SKM-1 (cell line): ENCODE measurements around the gene EPS15.

Experiments
- DNase-seq: peaks from one replicate; lab custom pipeline; 2025; ENCODE audit not compliant: unreplicated experiment; lab: John Stamatoyannopoulos, UW

The EPS15 gene

DNA sequence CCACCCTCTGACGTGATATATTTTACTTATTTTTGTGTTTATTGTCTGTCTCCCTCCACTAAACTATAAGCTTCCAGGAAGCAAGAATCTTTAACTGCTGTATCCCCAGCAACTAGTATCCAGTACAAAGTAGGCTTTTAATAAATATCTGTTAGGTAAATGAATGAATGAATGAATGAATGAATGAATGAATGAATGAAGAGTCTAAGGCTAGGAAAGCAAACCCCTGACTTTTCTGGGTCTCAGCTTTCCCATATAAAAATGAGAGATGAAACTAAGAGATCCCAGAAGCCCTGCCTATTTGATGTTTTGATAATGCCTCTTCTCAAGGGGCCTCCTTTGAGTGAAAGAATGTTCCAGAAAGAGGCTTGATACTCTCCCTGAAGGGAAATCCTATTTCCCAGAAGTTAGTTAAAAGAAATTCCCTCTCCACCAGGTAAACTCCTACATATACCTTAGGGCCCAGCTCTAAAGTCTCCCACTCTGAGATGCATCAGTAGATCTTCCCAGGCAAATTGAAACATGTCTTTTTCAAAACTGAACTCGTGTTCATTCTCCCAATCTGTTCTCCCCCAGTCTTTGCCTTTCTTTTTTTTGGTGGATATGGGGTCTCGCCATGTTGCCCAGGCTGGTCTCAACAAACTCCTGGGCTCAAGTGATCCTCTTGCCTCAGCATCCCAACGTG lies 196.5 kb downstream of the EPS15 start:
- no peak for DNase-seq

DNA sequence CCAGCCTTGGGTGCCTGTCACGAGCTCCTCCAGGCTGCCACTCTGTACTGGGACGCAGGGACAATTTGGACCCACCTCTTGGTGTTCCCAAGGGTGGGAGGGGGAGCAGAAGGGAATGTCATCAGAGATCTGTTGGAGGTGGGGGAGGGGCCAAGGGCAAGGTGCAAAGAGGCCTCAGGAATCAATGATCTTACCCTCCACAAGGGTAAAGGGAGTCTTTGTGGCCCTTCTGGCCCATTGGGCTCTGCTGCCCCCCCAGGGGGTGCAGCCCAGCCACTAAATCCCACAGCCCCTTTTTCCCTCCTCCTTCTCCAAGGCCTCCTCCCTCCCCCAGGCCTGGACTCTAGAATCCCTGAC lies 197.2 kb downstream of the EPS15 start:
- no peak for DNase-seq

DNA sequence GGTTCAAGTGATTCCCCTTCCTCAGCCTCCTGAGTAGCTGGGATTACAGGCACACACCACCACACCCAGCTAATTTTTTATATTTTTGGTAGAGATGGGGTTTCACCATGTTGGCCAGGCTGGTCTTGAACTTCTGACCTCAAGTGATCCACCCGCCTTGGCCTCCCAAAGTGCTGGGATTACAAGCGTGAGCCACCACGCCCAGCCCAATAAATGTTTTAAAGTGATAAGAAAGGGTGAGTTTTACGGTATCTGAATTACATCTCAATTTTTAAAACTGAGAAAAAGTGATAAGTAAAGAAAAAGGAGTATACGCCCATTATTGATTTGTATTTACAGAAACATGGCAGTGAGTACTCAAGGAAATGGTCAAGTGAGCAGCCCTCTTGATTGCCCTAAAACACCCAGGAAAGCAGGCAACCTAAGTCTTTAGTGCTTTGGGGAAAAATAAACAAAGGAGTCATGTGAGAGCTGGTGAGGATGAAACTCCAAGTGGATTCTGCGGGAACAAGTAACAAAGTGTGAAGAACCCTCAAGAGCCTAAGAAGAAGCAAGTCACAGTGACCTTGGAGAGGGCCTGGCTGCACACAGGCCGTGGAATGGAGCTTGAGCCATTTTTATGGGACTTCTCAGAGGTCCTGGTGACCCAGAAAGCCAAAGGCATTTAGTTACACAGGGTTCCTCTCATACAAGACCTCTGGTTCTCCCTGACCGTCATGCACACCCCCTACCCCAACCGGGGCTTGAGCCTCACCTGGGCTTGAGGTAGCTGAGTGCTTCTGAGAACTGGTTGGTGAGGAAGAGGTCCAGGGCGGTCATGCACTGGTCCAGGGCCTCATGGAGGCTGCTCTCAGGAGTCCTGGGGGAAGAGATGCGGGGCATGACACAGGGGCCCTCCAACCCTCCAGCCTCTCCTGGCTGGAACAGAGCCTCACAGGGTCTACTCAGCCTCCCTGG lies 197.8 kb downstream of the EPS15 start:
- DNase-seq, result no peak

- DNase-seq, result no peak
Observed at GRCh38 chr1:51317798-51318197, 201.3 kb downstream of the EPS15 start.

- DNase-seq, result no peak
Observed at GRCh38 chr1:51316846-51317120, 202.3 kb downstream of the EPS15 start.

DNA sequence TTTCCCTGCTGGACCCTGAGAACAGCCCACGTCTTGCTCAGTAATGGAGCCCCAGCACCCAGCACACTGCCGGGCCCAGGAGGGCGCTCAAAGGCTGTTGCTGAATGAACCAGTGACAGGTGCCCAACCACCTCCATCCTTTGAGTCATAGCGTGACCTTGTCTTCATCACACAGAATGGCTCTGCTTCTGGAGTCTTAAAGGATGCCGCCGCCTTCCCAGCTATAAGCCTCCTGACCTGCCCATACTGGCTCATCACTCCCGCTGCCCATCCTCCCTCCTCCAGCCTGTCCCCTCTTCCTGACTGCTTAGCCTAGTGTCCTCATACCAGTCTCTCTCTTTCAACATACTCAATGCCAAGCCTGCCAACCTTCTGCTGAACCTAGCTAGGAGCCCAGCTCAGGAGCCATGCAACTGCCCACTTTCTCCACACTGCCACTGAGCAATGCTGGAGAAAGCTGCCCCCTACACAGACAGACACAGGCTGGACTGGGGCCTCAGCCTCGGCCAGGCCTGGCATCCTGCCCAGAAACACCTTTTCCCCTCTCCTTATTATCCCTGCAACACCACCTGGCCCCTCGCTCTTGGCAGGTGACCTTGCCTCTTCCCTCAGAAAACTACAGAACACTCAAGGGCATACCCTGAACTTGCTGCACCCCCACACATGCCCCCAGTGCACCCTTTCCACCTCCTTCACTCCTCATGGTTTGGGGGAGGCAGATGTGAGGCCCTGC lies 202.8 kb downstream of the EPS15 start:
- no peak for DNase-seq

DNA sequence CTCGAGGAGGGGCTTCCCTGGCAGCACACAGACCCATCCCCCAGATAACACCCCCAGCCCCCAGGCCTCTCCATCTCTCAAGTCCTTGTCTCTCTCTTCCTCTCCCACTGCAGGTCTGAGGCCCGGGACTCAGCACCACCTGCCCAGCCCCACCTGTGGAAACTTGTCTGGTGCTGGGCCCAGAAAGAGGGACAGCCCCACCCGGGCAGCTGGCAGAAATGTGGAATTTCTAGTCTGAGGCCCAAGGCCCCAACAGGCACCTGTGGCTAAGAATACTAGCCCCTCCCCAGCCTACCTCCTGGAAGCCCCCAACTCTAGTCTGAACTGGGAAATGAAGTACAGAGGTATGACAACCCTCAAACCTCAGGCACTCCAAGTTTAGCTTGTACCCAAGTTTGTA lies 204.1 kb downstream of the EPS15 start:
- no peak for DNase-seq

DNA sequence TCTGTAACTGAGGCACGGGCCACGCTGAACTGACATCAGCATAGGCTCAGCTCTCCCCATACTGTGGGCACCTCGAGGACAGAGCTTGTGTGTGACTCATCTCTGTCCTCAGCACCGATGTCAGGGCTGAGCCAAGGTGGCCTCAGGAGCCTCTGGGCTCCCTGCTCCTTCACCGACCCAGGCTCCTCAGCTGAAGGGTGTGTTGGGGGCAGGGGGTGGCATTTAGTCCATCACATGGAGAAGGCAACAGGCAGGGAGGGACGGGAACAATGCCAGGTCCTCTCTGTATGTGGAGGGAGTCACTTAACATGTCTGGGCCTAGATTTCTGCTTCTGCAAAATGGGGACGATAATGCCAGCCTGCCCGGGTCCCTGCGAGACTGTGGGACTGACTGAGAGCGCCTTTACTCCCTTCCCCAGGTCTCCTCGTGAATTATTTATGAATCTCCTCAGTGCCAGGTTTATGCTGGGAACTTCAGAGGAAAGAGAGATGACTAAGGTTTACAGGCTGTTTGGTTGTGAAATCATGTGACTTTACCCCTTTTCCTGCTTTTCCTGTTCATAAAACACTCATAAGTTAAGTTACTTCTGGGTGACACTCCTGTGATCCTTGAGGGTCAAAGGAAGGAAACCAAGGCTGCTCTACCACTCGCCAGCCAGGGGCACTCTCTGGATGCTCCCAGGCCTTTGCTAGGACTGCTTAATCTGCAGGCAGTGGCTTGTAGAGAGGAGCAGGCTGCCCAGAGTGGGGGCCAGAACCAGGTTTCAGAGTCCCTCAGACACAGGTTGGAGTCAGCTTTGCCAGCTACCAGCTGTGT lies 204.9 kb downstream of the EPS15 start:
- DNase-seq, result no peak

DNA sequence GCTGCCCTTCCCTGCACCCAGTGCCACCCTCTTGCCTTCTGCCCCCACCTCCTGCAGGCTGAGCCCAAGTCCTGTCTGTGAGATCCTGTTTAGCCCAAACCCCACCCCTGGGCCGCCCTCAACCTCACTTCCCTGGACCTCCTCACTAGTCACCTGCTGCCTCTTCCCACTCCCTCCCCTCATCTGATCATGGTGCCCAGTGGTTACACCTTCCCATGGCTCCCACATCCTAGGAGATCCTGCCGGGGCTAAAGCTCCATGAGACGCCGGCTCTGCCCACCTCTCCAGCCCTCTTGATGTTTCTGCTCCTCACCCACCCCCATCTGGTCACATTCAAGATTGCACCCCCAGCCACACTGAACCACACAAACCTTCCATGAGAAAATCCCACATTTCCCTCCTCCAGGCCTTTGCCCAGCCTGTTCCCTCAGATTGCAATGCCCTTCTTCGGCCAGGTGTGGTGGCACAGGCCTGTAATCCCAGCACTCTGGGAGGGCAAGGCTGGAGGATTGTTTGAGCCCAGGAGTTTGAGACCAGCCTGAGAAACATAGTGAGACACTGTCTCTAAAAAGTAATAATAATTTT lies 205.7 kb downstream of the EPS15 start:
- DNase-seq, result no peak

DNA sequence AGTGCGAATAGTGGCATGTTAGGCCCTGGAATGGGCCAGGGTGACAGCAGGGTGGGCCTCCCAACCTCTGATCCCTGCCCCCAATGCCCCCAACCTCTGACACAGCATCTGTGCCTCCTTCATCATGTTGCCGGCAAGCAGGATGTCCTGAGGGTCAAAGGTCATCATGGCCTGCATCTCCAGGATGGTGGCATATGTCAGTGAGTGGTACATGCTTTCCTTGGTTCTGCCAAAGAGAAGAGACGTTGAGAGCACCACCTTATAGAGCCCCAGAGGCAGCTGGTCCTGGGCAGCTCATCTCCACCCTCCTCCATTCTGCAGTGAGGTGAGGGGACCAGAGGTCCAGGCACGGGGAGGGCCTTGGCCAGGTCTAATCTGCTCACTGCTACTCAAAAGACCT lies 206.3 kb downstream of the EPS15 start:
- no peak for DNase-seq

DNA sequence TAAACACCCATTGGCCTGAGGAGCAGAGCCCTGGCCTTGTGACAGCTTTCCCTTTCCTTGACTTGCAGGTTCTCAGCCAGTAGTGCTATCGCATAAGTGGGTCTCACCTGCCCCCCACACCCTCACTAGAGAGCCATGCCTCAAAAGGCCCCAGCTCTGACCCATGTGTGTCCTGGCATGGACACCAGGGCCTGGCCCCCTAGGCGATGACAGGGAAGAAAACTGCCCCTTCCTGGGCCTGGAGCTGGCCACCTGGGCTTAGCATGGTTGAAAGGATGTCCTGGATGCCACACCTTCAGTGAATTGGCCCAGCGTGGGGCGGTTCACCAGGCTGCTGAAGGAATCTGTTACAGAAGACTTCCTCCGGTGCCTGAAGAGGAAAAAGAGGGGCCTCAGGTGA lies 207.2 kb downstream of the EPS15 start:
- no peak for DNase-seq

DNA sequence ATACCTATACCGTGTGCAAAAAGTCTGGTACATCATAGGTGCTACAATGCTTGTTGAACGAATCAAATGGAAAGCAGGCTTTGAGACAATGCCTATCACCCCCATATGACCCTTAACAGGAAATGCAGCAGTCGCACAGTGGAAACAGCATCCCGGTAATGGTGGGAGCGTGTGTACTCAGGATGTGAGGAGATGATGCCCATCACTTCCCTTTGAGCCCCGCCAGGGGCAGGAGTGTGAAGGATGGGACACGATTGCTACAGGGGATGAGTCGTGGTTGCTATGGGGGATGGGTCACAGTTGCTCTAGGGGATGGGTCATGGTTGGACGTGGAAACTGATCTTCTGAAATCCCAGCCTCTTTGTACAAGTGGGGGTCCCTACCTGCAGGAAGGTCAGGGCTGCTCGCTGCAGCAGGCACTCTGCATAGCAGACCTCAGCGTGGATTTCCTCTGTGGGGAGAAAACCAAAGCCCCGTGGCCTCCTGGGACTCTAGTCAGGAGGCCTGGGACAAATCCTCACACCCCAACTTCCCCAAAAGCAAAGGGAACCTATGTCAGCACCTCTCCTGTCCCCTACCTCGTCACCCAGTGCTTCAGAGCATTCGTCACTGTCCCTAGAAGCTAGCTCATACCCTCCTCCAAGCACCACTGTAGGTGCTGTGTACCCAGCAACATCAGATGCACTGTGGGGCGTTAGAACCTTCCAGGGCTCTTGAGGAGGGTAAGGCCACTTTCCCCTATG lies 208.0 kb downstream of the EPS15 start:
- no peak for DNase-seq

DNA sequence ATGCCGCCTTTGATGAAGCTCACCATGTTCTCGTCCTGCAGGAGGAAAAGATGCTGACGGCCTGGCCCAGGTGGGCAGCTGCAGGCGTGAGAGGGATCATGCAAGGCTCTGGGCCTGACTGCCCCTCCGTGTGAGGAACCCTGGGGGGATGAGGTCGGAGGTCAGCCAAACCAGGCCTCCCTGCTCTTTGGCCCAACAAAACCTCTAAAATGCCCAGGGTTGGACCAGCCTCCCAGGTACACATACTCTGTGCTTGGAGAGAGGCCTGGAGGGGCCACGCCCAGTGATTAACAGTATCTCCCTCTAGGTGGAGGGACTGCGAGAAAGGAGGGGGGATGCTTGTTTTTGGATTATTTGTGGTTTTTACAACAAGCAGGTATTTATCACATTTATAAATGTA lies 209.8 kb downstream of the EPS15 start:
- no peak for DNase-seq

- no peak for DNase-seq
Observed at GRCh38 chr1:51308636-51309035, 210.4 kb downstream of the EPS15 start.

DNA sequence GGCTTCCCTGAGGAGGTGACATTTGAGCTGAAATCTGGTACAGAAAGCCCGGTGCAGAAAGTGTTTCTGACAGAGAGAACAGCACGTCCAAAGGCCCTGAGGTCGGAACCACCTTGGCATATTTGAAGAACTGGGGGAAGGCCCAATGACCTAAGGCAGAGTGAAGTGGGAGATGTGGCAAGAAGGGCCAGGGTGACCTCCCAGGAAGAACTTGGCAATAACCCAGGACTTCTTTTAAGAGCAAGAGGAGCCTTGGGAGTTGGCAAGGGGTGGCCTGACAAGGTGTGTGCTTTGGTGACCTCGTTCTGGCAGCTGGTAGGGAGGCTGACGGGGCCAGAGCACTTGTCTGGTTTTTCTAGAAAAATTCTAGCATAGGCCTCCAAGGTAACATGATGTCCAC lies 212.1 kb downstream of the EPS15 start:
- no peak for DNase-seq

GRCh38 chr1:51305371-51305823 lies 213.7 kb downstream of the EPS15 start:
- DNase-seq, result no peak

DNA sequence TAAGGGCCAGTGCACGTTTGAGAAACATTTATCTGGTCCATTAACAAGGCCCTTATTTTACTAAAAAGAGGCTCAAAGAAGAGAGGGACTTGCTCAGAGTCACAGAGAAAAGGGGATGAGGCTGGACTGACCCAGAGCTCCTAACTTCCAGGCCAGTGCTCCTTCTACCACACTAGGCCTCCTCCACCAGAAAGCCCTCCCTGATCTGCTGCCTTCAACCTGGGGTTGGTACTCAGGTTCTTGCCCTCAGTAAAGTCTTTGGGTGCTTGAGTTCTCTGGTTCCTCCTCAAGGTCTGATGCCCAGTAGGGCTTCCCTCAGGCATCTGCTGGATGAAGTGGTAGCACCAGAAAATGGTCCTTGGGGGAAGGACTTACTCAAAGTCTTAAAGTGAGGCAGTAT lies 214.7 kb downstream of the EPS15 start:
- DNase-seq, result no peak
